HG02642 (cell line): ENCODE measurements around the gene EGFL8.
"Not testable (repeated sequence)": the region's sequence is repeated elsewhere in the genome, so short reads cannot be mapped to it uniquely, and the experiment has no call there.

Source experiments
- ATAC-seq: cut with Tn5 transposase; IDR thresholded peaks from one replicate; pipeline ENCODE4 v1.9.1; 2021; ENCODE audit warnings: mild to moderate bottlenecking; ENCODE audit not compliant: unreplicated experiment, poor library complexity

EGFL8 gene

GRCh38 chr6:32193096-32193495, 28.7 kb downstream of the EGFL8 start:
- ATAC-seq = not testable (repeated sequence)

GRCh38 chr6:32194388-32194787, 30.0 kb downstream of the EGFL8 start:
- ATAC-seq = no peak

GRCh38 chr6:32194825-32195651, 30.6 kb downstream of the EGFL8 start:
- no peak for ATAC-seq

- peak; percentile 80 for ATAC-seq
Measured at GRCh38 chr6:32195652-32195901, 31.2 kb downstream of the EGFL8 start.

GRCh38 chr6:32195902-32196681, 31.7 kb downstream of the EGFL8 start:
- ATAC-seq = peak; percentile 20

- no peak for ATAC-seq
Measured at GRCh38 chr6:32196682-32197616, 32.6 kb downstream of the EGFL8 start.

- ATAC-seq = no peak
Measured at GRCh38 chr6:32198345-32198696, 33.9 kb downstream of the EGFL8 start.

GRCh38 chr6:32198866-32199265, 34.5 kb downstream of the EGFL8 start:
- ATAC-seq = no peak

- no peak for ATAC-seq
Measured at GRCh38 chr6:32200711-32201475, 36.5 kb downstream of the EGFL8 start.

- no peak for ATAC-seq
Measured at GRCh38 chr6:32202186-32202585, 37.8 kb downstream of the EGFL8 start.

GRCh38 chr6:32203426-32204267, 39.3 kb downstream of the EGFL8 start:
- ATAC-seq = no peak

- no peak for ATAC-seq
Measured at GRCh38 chr6:32204268-32204715, 39.9 kb downstream of the EGFL8 start.

GRCh38 chr6:32208996-32209395, 44.6 kb downstream of the EGFL8 start:
- ATAC-seq = no peak

GRCh38 chr6:32210191-32210601, 45.8 kb downstream of the EGFL8 start:
- ATAC-seq = no peak

- not testable (repeated sequence) for ATAC-seq
Measured at GRCh38 chr6:32211432-32211831, 47.0 kb downstream of the EGFL8 start.

- ATAC-seq = no peak
Measured at GRCh38 chr6:32212076-32212760, 47.8 kb downstream of the EGFL8 start.

- no peak for ATAC-seq
Measured at GRCh38 chr6:32213649-32214048, 49.3 kb downstream of the EGFL8 start.

GRCh38 chr6:32214126-32214525, 49.7 kb downstream of the EGFL8 start:
- no peak for ATAC-seq

GRCh38 chr6:32215617-32216016, 51.2 kb downstream of the EGFL8 start:
- no peak for ATAC-seq
